Endothelial cell of umbilical vein (primary cell): ENCODE data around the gene SC5D. TPM values are rescaled to one million over a fixed set of nuclear protein-coding genes. Genes with fewer than 3 reads are reported as not detected.

Source experiments
- BruUV-seq: library from RNA; stranded (reverse); fragments of 400-500 nt; replicated peaks from 2 replicates; lab custom pipeline; 2021; lab: Mats Ljungman, UMichigan
- CTCF ChIA-PET: fragments of 300-600, 350-600 bp; sonication (Branson Sonifier 250); formaldehyde crosslinking; loops from one replicate; lab custom pipeline; 2021; ENCODE audit warnings: antibody characterized with exemption, inconsistent platforms; lab: Charles Lee
- POLR2A ChIA-PET: fragments of 300-600, 350-600 bp; sonication (Branson Sonifier 250); formaldehyde crosslinking; loops from one replicate; lab custom pipeline; 2021; ENCODE audit warnings: antibody characterized with exemption, inconsistent platforms; lab: Charles Lee
- DNase-seq: peaks from one replicate; pipeline ENCODE4 v3.0.0-alpha.2; 2011; ENCODE audit warnings: low read depth, low spot score
- FAIRE-seq: peaks from 2 replicates; lab custom pipeline; 2011; peaks lifted over from hg19 to GRCh38; lab: Jason Lieb, UNC
- H2AFZ ChIP-seq: 2 replicates; pipeline ENCODE4 v1.6.0; 2012; ENCODE audit warnings: low read depth, low read length, control low read depth, inconsistent platforms
- H3K27ac ChIP-seq: 2 replicates; pipeline ENCODE4 v1.5.1; 2011; ENCODE audit warnings: low read depth, mild to moderate bottlenecking, control low read depth, low read length, moderate library complexity; ENCODE audit not compliant: insufficient read depth
- H3K27me3 ChIP-seq, 2 experiments: 2 replicates each; pipeline versions ENCODE4 v1.6.0 to v1.6.1; 2011; ENCODE audit warnings: low read length in 2 of 2, mixed read lengths in 1 of 2; ENCODE audit not compliant: control insufficient read depth in 2 of 2, insufficient read depth in 2 of 2
- H3K36me3 ChIP-seq, 2 experiments: 2 replicates in 1 of 2; 3 replicates in 1 of 2; pipeline ENCODE4 v1.5.1; 2011; ENCODE audit warnings: low read length in 2 of 2, mild to moderate bottlenecking in 1 of 2, moderate library complexity in 1 of 2; ENCODE audit not compliant: control insufficient read depth in 2 of 2, insufficient read depth in 2 of 2; ENCODE audit errors: extremely low read depth in 1 of 2
- H3K4me1 ChIP-seq: 3 replicates; pipeline ENCODE4 v1.5.1; 2011; ENCODE audit warnings: mild to moderate bottlenecking, low read length; ENCODE audit not compliant: control insufficient read depth, insufficient read depth; ENCODE audit errors: extremely low read depth
- H3K4me2 ChIP-seq: 2 replicates; pipeline ENCODE4 v1.6.1; 2011; ENCODE audit warnings: low read length, control low read depth, mixed read lengths; ENCODE audit not compliant: insufficient read depth
- H3K4me3 ChIP-seq, 3 experiments: fragments of 200-600 bp in 1 of 3; sonication (generic), shearing (Covaris generic) in 1 of 3; replicated peaks in 1 of 3; 2 replicates each; pipeline ENCODE4 v1.5.1; 2011 to 2016; ENCODE audit warnings: control low read depth in 3 of 3, low read length in 3 of 3, mild to moderate bottlenecking in 2 of 3, inconsistent platforms in 1 of 3, low read depth in 1 of 3, moderate library complexity in 1 of 3; ENCODE audit not compliant: insufficient read depth in 1 of 3
- H3K79me2 ChIP-seq: 2 replicates; pipeline ENCODE4 v1.6.0; 2012; ENCODE audit warnings: low read length, inconsistent platforms; ENCODE audit not compliant: control insufficient read depth, insufficient read depth
- H3K9ac ChIP-seq: replicated peaks from 2 replicates; pipeline ENCODE3; 2011; ENCODE audit warnings: low read length, control low read depth; ENCODE audit not compliant: insufficient read depth; ENCODE audit errors: extremely low read depth
- H3K9me1 ChIP-seq: replicated peaks from 3 replicates; pipeline ENCODE4 v1.6.0; 2011; ENCODE audit warnings: mild to moderate bottlenecking, low read length; ENCODE audit not compliant: control insufficient read depth, insufficient read depth; ENCODE audit errors: extremely low read depth
- H3K9me3 ChIP-seq: replicated peaks from 2 replicates; pipeline ENCODE4 v1.5.1; 2012; ENCODE audit warnings: low read length, inconsistent platforms; ENCODE audit not compliant: control insufficient read depth, insufficient read depth
- H4K20me1 ChIP-seq: replicated peaks from 2 replicates; pipeline ENCODE3; 2011; ENCODE audit warnings: mild to moderate bottlenecking, low read length; ENCODE audit not compliant: control insufficient read depth, insufficient read depth; ENCODE audit errors: extremely low read depth
- EZH2 ChIP-seq: IDR thresholded peaks from 2 replicates; pipeline ENCODE4 v1.6.1; 2012; ENCODE audit warnings: borderline replicate concordance, low read depth, mild to moderate bottlenecking, moderate library complexity, low read length, inconsistent platforms; ENCODE audit not compliant: severe bottlenecking
- FOS ChIP-seq: IDR thresholded peaks from 2 replicates; pipeline ENCODE4 v1.6.1; 2011; ENCODE audit warnings: mild to moderate bottlenecking, low read length, moderate library complexity, borderline replicate concordance; ENCODE audit not compliant: insufficient read depth
- GATA2 ChIP-seq: IDR thresholded peaks from 2 replicates; pipeline ENCODE4 v1.7.0; 2011; ENCODE audit warnings: low read depth, mild to moderate bottlenecking, moderate library complexity, mixed read lengths, low read length; ENCODE audit not compliant: insufficient read length, insufficient read depth
- JUN ChIP-seq: IDR thresholded peaks from 2 replicates; pipeline ENCODE4 v1.6.1; 2011; ENCODE audit warnings: borderline replicate concordance, low read depth; ENCODE audit not compliant: insufficient read length, insufficient read depth
- MYC ChIP-seq: IDR thresholded peaks from one replicate; pipeline ENCODE4 v1.6.1; 2011; ENCODE audit warnings: mild to moderate bottlenecking, low read depth, low read length
- POLR2AphosphoS5 ChIP-seq: IDR thresholded peaks from 2 replicates; pipeline ENCODE4 v1.6.1; 2012; ENCODE audit warnings: low read depth, mild to moderate bottlenecking, control low read depth, low read length, moderate library complexity; ENCODE audit not compliant: insufficient read depth
- dilution Hi-C: fragments of 300-500 bp; cut with MboI; formaldehyde crosslinking; loops from one replicate; pipeline ENCODE4 v1.15.0; 2019; ENCODE audit warnings: low sequenced_read_pairs; ENCODE audit not compliant: extremely low pct_ligation_motif_present
- intact Hi-C: fragments of 100-400 bp; cut with micrococcal nuclease; formaldehyde crosslinking; loops from one replicate; pipeline ENCODE4 v1.10.0; 2022
- polyA plus RNA-seq, 4 experiments: library from polyadenylated mRNA; depleted of rRNA in 3 of 4; stranded (reverse) in 3 of 4; unstranded in 1 of 4; fragments of >200 nt; gene quantifications; 2 replicates each; pipeline versions ENCODE4 v1.2.1 to v1.2.3, GENCODE V29; 2011 to 2012; ENCODE audit warnings: missing spikeins in 1 of 4
- total RNA-seq: library from RNA; stranded (reverse); gene quantifications from 2 replicates; pipeline ENCODE4 v1.2.3, GENCODE V29; 2021
- TF ChIP-seq, protein P1 (sequence below), 2 donors: IDR thresholded peaks; 1 replicate in 1 of 2; 2 replicates in 1 of 2; pipeline ENCODE4 v1.5.1; 2011; ENCODE audit warnings: low read length in 2 of 2, mild to moderate bottlenecking in 2 of 2, moderate library complexity in 2 of 2, control low read depth in 1 of 2, inconsistent platforms in 1 of 2, low read depth in 1 of 2; ENCODE audit not compliant: insufficient read depth in 1 of 2; ENCODE audit errors: extremely low read depth in 1 of 2
- TF ChIP-seq, protein P2 (sequence below): IDR thresholded peaks from 2 replicates; pipeline ENCODE4 v1.6.1; 2011; ENCODE audit not compliant: insufficient read depth, insufficient read length

SC5D gene
- total and polyA plus RNA-seq, 2 donors (not counting 3 experiments of a cell fraction or from before 2014, with no cell fraction given): 37.1 to 40.0 TPM

DNA sequence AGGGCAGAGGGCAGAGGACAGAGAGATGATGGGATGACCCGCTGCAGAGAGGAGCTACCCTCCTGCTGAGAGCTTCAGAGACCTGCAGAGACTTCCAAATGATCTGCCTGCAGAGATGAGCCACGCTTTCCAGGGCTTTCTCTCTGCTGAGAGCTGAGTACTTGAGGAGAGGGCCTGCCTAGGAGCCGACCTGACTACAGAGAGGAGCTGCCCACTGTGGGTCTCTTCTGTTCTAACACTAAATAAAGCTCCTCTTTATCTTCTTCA is 45.9 kb upstream of the SC5D start:
- CTCF ChIA-PET: interaction anchor here (0.9 to 3.5 kb wide), 4 partner anchors 9 to 345 kb away, joined by 3 to 30 read pairs (median 4); no protein-coding TSS in a partner anchor
- FAIRE-seq: no peak

More for the DNA sequence above, 45.9 kb upstream of the SC5D start:
- Histone ChIP-seq H3K4me2 (no peak overlapping the region), H3K4me3 (no peak overlapping the region), H3K9me3 (no peaks in the 10 kb centered on the region), H2AFZ (no peak overlapping the region), H3K36me3 (no peaks in the 10 kb centered on the region), H3K27me3 (no peaks in the 10 kb centered on the region), H3K9ac (no peak overlapping the region), H3K27ac (no peak overlapping the region), H4K20me1 (no peaks in the 10 kb centered on the region), H3K79me2 (no peaks in the 10 kb centered on the region), H3K9me1 (no peaks in the 10 kb centered on the region), H3K4me1 (no peaks in the 10 kb centered on the region)
- BruUV-seq: no TSS peak
- intact Hi-C loops: no loop called here
- dilution Hi-C loops: no loop called here
- DNase-seq: no peak
- POLR2A ChIA-PET: no interaction called here
- TF ChIP-seq EZH2 (no peak), GATA2 (no peak), FOS (no peak), JUN (no peak), MYC (no peak), POLR2AphosphoS5 (no peak)
- TF ChIP-seq, protein P1, sequence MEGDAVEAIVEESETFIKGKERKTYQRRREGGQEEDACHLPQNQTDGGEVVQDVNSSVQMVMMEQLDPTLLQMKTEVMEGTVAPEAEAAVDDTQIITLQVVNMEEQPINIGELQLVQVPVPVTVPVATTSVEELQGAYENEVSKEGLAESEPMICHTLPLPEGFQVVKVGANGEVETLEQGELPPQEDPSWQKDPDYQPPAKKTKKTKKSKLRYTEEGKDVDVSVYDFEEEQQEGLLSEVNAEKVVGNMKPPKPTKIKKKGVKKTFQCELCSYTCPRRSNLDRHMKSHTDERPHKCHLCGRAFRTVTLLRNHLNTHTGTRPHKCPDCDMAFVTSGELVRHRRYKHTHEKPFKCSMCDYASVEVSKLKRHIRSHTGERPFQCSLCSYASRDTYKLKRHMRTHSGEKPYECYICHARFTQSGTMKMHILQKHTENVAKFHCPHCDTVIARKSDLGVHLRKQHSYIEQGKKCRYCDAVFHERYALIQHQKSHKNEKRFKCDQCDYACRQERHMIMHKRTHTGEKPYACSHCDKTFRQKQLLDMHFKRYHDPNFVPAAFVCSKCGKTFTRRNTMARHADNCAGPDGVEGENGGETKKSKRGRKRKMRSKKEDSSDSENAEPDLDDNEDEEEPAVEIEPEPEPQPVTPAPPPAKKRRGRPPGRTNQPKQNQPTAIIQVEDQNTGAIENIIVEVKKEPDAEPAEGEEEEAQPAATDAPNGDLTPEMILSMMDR (IDR thresholded peaks at IDR 0.05; ENCODE audit: extremely low read depth in 1 of 2, insufficient read depth in 1 of 2, low read depth in 1 of 2, low read length in 2 of 2): no peak
- TF ChIP-seq, protein P2, sequence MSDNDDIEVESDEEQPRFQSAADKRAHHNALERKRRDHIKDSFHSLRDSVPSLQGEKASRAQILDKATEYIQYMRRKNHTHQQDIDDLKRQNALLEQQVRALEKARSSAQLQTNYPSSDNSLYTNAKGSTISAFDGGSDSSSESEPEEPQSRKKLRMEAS: no peak
